ENCODE results near the gene CCKAR.

CCKAR gene

DNA sequence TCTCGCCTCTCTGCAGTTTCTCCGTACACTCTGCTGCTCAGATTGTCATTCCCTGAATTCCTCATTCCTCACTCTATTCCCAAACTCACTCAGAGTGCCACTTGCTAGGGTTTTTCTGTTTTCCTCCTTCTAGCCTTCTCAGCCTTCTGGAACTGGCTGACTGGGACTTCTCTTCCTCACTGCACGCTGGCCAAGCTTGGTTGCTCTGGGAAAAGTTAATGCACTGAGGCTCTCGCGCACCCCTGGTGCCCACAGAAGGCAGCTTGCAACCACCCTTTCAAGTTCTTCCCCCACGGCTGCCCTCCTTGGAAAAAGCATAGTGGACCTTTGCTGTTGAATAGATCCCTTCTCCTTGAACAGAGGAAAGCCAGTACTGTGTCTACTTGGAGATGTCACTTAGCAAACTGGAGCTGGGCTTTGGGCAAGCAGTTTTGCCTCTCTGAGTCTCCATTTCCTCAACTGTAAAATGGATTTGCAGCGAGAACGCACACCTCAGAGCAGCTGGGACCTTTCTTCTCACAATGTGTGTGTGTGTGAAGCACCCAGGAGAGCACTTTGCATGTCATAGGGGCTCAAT is 6.0 kb upstream of the CCKAR start:
- peaks cover 4% of the 10 kb centered on the region for H3K9me3 ChIP-seq (ENCODE audit: severe bottlenecking)
- no peak overlapping the region for H3K4me3 ChIP-seq (ENCODE audit: low read depth, low read length)
- H3K36me3 ChIP-seq: no peaks in the 10 kb centered on the region
- no peaks in the 10 kb centered on the region for H3K27me3 ChIP-seq (ENCODE audit: insufficient read depth, low read depth, severe bottlenecking)
- TF ChIP-seq, protein P1, sequence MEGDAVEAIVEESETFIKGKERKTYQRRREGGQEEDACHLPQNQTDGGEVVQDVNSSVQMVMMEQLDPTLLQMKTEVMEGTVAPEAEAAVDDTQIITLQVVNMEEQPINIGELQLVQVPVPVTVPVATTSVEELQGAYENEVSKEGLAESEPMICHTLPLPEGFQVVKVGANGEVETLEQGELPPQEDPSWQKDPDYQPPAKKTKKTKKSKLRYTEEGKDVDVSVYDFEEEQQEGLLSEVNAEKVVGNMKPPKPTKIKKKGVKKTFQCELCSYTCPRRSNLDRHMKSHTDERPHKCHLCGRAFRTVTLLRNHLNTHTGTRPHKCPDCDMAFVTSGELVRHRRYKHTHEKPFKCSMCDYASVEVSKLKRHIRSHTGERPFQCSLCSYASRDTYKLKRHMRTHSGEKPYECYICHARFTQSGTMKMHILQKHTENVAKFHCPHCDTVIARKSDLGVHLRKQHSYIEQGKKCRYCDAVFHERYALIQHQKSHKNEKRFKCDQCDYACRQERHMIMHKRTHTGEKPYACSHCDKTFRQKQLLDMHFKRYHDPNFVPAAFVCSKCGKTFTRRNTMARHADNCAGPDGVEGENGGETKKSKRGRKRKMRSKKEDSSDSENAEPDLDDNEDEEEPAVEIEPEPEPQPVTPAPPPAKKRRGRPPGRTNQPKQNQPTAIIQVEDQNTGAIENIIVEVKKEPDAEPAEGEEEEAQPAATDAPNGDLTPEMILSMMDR (IDR thresholded peaks at IDR 0.05; ENCODE audit: low read depth, low read length): no peak
- DNase-seq: no peak
- no peak overlapping the region for H3K27ac ChIP-seq

DNA sequence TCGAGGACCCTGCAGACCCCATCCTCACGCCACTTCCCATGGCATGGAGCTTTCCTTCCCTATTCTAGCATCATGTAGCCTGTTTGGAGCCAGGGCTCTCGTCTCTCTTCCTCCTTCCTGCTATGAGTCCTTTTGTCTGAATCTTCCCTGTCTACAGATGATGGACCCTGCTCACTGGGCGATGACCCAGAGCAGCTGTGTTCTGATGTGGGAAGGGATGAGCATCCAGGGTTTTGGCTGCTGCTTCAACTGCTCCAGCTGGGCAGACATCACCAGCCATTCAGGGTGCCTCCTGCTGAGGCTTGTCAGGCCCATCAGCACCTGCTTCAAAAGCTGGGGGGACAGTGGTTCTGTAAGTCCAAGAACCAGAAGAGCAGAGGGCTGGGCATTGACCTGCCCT is 3.2 kb upstream of the CCKAR start:
- Histone ChIP-seq H3K4me3 (ENCODE audit: low read depth, low read length) (no peak overlapping the region), H3K9me3 (ENCODE audit: severe bottlenecking) (peaks cover 4% of the 10 kb centered on the region), H3K27ac (no peak overlapping the region), H3K36me3 (no peaks in the 10 kb centered on the region), H3K27me3 (ENCODE audit: insufficient read depth, low read depth, severe bottlenecking) (no peaks in the 10 kb centered on the region)
- TF ChIP-seq, protein P1 (IDR thresholded peaks at IDR 0.05; ENCODE audit: low read depth, low read length): no peak
- no peak for DNase-seq

DNA sequence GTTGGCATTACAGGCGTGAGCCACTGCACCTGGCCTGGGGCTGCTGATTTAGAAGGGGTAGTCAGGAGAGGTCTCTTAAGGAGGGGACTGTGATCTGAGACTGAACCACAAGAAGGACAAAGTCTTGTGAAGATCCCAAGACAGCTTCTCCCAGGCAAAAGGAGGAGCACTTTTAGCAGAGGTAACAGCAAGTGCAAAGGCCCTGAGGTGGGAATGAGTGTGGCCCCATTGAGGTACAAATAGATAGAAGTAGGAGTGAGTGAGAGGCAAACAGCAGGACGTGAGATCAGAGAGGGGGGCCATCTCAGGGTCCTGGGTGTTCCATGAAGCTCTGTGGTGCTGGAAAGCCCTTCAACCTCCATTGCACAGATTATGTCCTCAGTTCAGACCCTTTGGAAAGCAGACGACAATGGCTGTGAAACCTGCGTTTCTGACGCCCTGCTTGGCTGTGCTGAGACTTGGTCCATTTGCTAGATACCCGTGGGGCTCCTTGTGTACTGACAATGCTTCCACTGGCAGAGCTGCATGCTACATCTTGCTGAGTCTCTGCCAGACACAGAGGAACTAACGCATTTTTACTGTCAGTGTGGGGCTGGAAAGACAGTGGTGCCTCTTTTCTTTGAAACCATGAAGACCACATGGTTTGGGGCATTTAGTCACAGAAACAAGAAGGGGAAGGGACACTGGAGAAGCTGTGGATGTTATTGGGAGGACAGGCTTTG is 1.3 kb upstream of the CCKAR start:
- DNase-seq: no peak
- Histone ChIP-seq H3K27me3 (ENCODE audit: insufficient read depth, low read depth, severe bottlenecking) (no peaks in the 10 kb centered on the region), H3K9me3 (ENCODE audit: severe bottlenecking) (peaks cover 4% of the 10 kb centered on the region), H3K4me3 (ENCODE audit: low read depth, low read length) (no peak overlapping the region), H3K36me3 (no peaks in the 10 kb centered on the region), H3K27ac (no peak overlapping the region)
- TF ChIP-seq, protein P1 (IDR thresholded peaks at IDR 0.05; ENCODE audit: low read depth, low read length): no peak

DNA sequence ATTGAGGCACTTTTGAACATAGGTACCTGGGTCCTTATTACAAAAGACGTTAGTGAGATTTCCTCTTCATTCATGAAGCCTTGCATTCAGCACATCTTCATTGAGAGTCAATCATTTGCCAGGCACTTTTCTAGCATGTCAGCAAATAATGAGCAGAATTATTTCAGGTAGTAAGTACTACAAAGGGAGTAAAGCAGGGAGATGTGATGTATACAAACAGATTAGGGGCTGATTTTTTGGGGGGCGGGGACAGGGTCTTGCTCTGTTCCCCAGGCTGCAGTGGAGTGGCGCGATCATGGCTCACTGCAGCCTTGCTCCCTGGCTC is 638 bp upstream of the CCKAR start:
- Histone ChIP-seq H3K4me3 (ENCODE audit: low read depth, low read length) (no peak overlapping the region), H3K27me3 (ENCODE audit: insufficient read depth, low read depth, severe bottlenecking) (no peaks in the 10 kb centered on the region), H3K27ac (no peak overlapping the region), H3K9me3 (ENCODE audit: severe bottlenecking) (peaks cover 4% of the 10 kb centered on the region), H3K36me3 (no peaks in the 10 kb centered on the region)
- TF ChIP-seq, protein P1 (IDR thresholded peaks at IDR 0.05; ENCODE audit: low read depth, low read length): no peak
- DNase-seq: no peak

DNA sequence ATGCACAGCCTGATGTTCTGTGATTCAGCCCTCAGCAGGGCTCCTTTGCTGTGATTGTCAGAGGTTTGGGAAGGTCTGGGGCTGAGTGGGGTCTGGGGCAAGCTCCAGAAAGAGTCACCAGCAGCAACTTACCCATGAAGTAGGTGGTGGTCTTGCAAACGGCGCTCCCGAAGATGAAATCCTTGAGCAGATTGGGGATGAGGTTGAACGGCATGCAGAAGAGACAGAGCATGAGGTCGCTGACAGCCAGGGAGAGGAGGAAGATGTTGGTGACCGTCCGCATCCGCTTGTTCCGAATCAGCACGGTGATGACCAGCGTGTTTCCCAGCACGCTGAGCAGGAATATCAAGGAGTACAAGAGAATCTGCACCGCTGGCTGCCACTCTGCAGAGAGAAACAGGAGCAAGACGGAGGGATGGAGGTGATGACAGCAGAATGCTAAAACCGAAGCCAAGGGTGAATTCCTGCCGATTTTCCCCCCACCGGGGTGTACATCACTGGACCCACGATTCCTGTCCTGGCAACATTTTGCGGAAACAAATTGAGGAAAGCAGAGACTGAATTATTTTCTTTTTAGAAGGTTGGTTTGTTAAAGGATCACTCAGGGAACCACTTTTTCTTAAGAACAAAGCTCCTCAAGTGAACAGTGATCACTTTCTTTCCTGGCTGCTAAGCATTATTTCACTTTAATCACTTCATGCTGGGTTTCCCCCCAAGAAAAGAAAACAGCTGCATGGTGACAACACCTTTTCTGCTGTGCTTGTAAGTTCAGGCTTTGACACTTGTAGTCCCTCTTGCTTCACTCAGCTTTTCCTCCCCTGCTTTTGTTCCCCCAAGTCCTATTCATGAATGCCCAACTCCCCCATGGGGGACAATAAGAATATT is 941 bp downstream of the CCKAR start:
- no peak overlapping the region for H3K4me3 ChIP-seq (ENCODE audit: low read depth, low read length)
- peaks cover 4% of the 10 kb centered on the region for H3K9me3 ChIP-seq (ENCODE audit: severe bottlenecking)
- DNase-seq: no peak
- no peaks in the 10 kb centered on the region for H3K36me3 ChIP-seq
- TF ChIP-seq, protein P1 (IDR thresholded peaks at IDR 0.05; ENCODE audit: low read depth, low read length): no peak
- H3K27me3 ChIP-seq (ENCODE audit: insufficient read depth, low read depth, severe bottlenecking): no peaks in the 10 kb centered on the region
- no peak overlapping the region for H3K27ac ChIP-seq

Measured in WERI-Rb-1 (cell line).